ENCODE data around the gene CHGA.

- TF ChIP-seq JUND (IDR thresholded peaks at IDR 0.05) (no peak), POLR2AphosphoS5 (IDR thresholded peaks at IDR 0.05; ENCODE audit: low read depth, low read length) (no peak), EGR1 (IDR thresholded peaks at IDR 0.05; ENCODE audit: low read depth) (no peak), EZH2phosphoT487 (IDR thresholded peaks at IDR 0.05; ENCODE audit: borderline replicate concordance) (no peak), SRF (IDR thresholded peaks at IDR 0.05; ENCODE audit: low read depth) (no peak), EZH2 (IDR thresholded peaks at IDR 0.05) (no peak), REST (IDR thresholded peaks at IDR 0.05; ENCODE audit: low read depth) (no peak), POLR2A (IDR thresholded peaks at IDR 0.05; ENCODE audit: borderline replicate concordance, extremely low read depth, insufficient read depth, insufficient read length) (no peak), TCF7L2 (IDR thresholded peaks at IDR 0.05; ENCODE audit: borderline replicate concordance, extremely low read depth, insufficient read depth, insufficient read length) (no peak), CEBPB (IDR thresholded peaks at IDR 0.05; ENCODE audit: low read depth) (no peak), RAD21 (IDR thresholded peaks at IDR 0.05; ENCODE audit: low read depth) (no peak)
- TF ChIP-seq, protein P1, sequence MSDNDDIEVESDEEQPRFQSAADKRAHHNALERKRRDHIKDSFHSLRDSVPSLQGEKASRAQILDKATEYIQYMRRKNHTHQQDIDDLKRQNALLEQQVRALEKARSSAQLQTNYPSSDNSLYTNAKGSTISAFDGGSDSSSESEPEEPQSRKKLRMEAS (IDR thresholded peaks at IDR 0.05), result no peak
- TF ChIP-seq, protein P2, sequence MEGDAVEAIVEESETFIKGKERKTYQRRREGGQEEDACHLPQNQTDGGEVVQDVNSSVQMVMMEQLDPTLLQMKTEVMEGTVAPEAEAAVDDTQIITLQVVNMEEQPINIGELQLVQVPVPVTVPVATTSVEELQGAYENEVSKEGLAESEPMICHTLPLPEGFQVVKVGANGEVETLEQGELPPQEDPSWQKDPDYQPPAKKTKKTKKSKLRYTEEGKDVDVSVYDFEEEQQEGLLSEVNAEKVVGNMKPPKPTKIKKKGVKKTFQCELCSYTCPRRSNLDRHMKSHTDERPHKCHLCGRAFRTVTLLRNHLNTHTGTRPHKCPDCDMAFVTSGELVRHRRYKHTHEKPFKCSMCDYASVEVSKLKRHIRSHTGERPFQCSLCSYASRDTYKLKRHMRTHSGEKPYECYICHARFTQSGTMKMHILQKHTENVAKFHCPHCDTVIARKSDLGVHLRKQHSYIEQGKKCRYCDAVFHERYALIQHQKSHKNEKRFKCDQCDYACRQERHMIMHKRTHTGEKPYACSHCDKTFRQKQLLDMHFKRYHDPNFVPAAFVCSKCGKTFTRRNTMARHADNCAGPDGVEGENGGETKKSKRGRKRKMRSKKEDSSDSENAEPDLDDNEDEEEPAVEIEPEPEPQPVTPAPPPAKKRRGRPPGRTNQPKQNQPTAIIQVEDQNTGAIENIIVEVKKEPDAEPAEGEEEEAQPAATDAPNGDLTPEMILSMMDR (IDR thresholded peaks at IDR 0.05 in 2 of 3, conservative IDR thresholded peaks at IDR 0.05 in 1 of 3; ENCODE audit: borderline replicate concordance in 1 of 3, insufficient read depth in 1 of 3, low read depth in 2 of 3, low read length in 2 of 3), result no peak
- TF ChIP-seq, protein P3, sequence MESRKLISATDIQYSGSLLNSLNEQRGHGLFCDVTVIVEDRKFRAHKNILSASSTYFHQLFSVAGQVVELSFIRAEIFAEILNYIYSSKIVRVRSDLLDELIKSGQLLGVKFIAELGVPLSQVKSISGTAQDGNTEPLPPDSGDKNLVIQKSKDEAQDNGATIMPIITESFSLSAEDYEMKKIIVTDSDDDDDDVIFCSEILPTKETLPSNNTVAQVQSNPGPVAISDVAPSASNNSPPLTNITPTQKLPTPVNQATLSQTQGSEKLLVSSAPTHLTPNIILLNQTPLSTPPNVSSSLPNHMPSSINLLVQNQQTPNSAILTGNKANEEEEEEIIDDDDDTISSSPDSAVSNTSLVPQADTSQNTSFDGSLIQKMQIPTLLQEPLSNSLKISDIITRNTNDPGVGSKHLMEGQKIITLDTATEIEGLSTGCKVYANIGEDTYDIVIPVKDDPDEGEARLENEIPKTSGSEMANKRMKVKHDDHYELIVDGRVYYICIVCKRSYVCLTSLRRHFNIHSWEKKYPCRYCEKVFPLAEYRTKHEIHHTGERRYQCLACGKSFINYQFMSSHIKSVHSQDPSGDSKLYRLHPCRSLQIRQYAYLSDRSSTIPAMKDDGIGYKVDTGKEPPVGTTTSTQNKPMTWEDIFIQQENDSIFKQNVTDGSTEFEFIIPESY (IDR thresholded peaks at IDR 0.05; ENCODE audit: extremely low read depth, insufficient replicate concordance, low read length), result no peak
Measured at GRCh38 chr14:92902726-92903125, 20.2 kb upstream of the CHGA start.

All from HCT116 (cell line).